T-helper 17 cell (primary cell): ENCODE results near the gene SLC10A3. TPM values are rescaled to one million over a fixed set of nuclear protein-coding genes. Genes with fewer than 3 reads are reported as not detected.
A peak's percentile ranks its signal among the peaks of the same experiment; 100 is the strongest.

Experiments used
- ATAC-seq: fragments of 150-1000 bp; cut with Tn5 transposase; 2 replicates; pipeline ENCODE4 v1.10.0; 2021; ENCODE audit warnings: mild to moderate bottlenecking, moderate library complexity
- DNase-seq, 3 donors: peaks; one replicate each; pipeline versions ENCODE4 v3.0.0 to v3.0.0-alpha.2; 2020 to 2021
- H3K9me3 ChIP-seq: one replicate; pipeline ENCODE4 v1.7.0; 2013; ENCODE audit warnings: low read length, mild to moderate bottlenecking; ENCODE audit not compliant: control insufficient read depth, poor library complexity, severe bottlenecking
- H3K27ac Mint-ChIP-seq: one replicate; pipeline ENCODE4 v1.8.0; 2022; ENCODE audit warnings: mild to moderate bottlenecking, moderate library complexity, mixed read lengths
- H3K27me3 Mint-ChIP-seq: one replicate; pipeline ENCODE4 v1.8.0; 2022; ENCODE audit warnings: mixed read lengths
- H3K36me3 Mint-ChIP-seq: one replicate; pipeline ENCODE4 v1.8.0; 2022; ENCODE audit warnings: low read depth, mixed read lengths
- H3K4me1 Mint-ChIP-seq: one replicate; pipeline ENCODE4 v1.8.0; 2022; ENCODE audit warnings: mild to moderate bottlenecking, mixed read lengths
- H3K4me3 Mint-ChIP-seq: one replicate; pipeline ENCODE4 v1.8.0; 2022; ENCODE audit warnings: mild to moderate bottlenecking, moderate library complexity, mixed read lengths
- total RNA-seq, 4 donors: library from RNA in 2 of 4; stranded (reverse) in 2 of 4; gene quantifications; one replicate each; pipeline ENCODE4 v1.2.3 and lab custom pipeline; 2022 to 2026

SLC10A3 gene
- 10 to 100 TPM; 23.9 to 29.5 TPM for total RNA-seq
- 21.2 to 26.5 reads per million in 2 donors for total RNA-seq (lab: John Stamatoyannopoulos, UW)

- H3K36me3 Mint-ChIP-seq, result peaks cover 2% of the 10 kb centered on the region
- no peaks in the 10 kb centered on the region for H3K27me3 Mint-ChIP-seq
- H3K27ac Mint-ChIP-seq, result peak within 1 kb of the TSS; percentile 89
- DNase-seq, result peak; percentile 68 to 86 (median 82)
- ATAC-seq, result peak; percentile 88
- H3K9me3 ChIP-seq, result no peaks in the 10 kb centered on the region
- peaks cover 13% of the 10 kb centered on the region for H3K4me1 Mint-ChIP-seq
- H3K4me3 Mint-ChIP-seq, result peak within 1 kb of the TSS; percentile 92
Observed at GRCh38 chrX:154490414-154491083, at the start of gene SLC10A3. TSS of gene SLC10A3 (minus strand) at chrX:154490629. CDS start at chrX:154488940, 1,689 bp downstream.

- Mint-ChIP-seq H3K27ac (no peak overlapping the region), H3K27me3 (no peaks in the 10 kb centered on the region), H3K4me3 (no peak overlapping the region), H3K4me1 (peaks cover 7% of the 10 kb centered on the region), H3K36me3 (no peaks in the 10 kb centered on the region)
- DNase-seq (no peak), ATAC-seq (no peak)
- no peaks in the 10 kb centered on the region for H3K9me3 ChIP-seq
Observed at GRCh38 chrX:154539077-154539476, 48.6 kb upstream of the SLC10A3 start.

- Mint-ChIP-seq H3K36me3 (no peaks in the 10 kb centered on the region), H3K4me3 (no peak overlapping the region), H3K27ac (no peak overlapping the region), H3K27me3 (no peaks in the 10 kb centered on the region), H3K4me1 (peaks cover 3% of the 10 kb centered on the region)
- no peaks in the 10 kb centered on the region for H3K9me3 ChIP-seq
- DNase-seq (no peak), ATAC-seq (no peak)
Observed at GRCh38 chrX:154535892-154536291, 45.5 kb upstream of the SLC10A3 start.

GRCh38 chrX:154534526-154535322 is 44.3 kb upstream of the SLC10A3 start:
- DNase-seq (peak; percentile 75 to 81 (median 79)), ATAC-seq (peak; percentile 98)
- no peak overlapping the region for H3K4me3 Mint-ChIP-seq
- no peaks in the 10 kb centered on the region for H3K36me3 Mint-ChIP-seq
- no peaks in the 10 kb centered on the region for H3K9me3 ChIP-seq
- H3K27ac Mint-ChIP-seq, result peak overlapping the region; percentile 65
- H3K27me3 Mint-ChIP-seq, result no peaks in the 10 kb centered on the region
- H3K4me1 Mint-ChIP-seq, result peaks cover 3% of the 10 kb centered on the region

- DNase-seq (no peak), ATAC-seq (no peak)
- H3K9me3 ChIP-seq, result no peaks in the 10 kb centered on the region
- Mint-ChIP-seq H3K27ac (no peak overlapping the region), H3K4me3 (no peak overlapping the region), H3K4me1 (peaks cover 3% of the 10 kb centered on the region), H3K27me3 (no peaks in the 10 kb centered on the region), H3K36me3 (no peaks in the 10 kb centered on the region)
Observed at GRCh38 chrX:154532690-154533089, 42.3 kb upstream of the SLC10A3 start.

- H3K4me3 Mint-ChIP-seq, result no peak overlapping the region
- no peaks in the 10 kb centered on the region for H3K36me3 Mint-ChIP-seq
- DNase-seq, result no peak
- no peak for ATAC-seq
- H3K9me3 ChIP-seq, result no peaks in the 10 kb centered on the region
- H3K27me3 Mint-ChIP-seq, result no peaks in the 10 kb centered on the region
- peaks cover 7% of the 10 kb centered on the region for H3K4me1 Mint-ChIP-seq
- no peak overlapping the region for H3K27ac Mint-ChIP-seq
Observed at GRCh38 chrX:154531626-154532025, 41.2 kb upstream of the SLC10A3 start.

- H3K4me3 Mint-ChIP-seq, result no peak overlapping the region
- no peak for DNase-seq
- no peak for ATAC-seq
- peaks cover 14% of the 10 kb centered on the region for H3K4me1 Mint-ChIP-seq
- H3K9me3 ChIP-seq, result no peaks in the 10 kb centered on the region
- H3K36me3 Mint-ChIP-seq, result no peaks in the 10 kb centered on the region
- H3K27ac Mint-ChIP-seq, result peak overlapping the region; percentile 43
- H3K27me3 Mint-ChIP-seq, result no peaks in the 10 kb centered on the region
Observed at GRCh38 chrX:154530286-154530685, 39.9 kb upstream of the SLC10A3 start.

GRCh38 chrX:154529206-154529612 is 38.8 kb upstream of the SLC10A3 start:
- H3K27ac Mint-ChIP-seq, result no peak overlapping the region
- ATAC-seq, result no peak
- H3K27me3 Mint-ChIP-seq, result no peaks in the 10 kb centered on the region
- no peaks in the 10 kb centered on the region for H3K9me3 ChIP-seq
- H3K4me3 Mint-ChIP-seq, result no peak overlapping the region
- no peak for DNase-seq
- no peaks in the 10 kb centered on the region for H3K36me3 Mint-ChIP-seq
- H3K4me1 Mint-ChIP-seq, result peaks cover 12% of the 10 kb centered on the region

- Mint-ChIP-seq H3K27ac (no peak overlapping the region), H3K4me3 (peak overlapping the region; percentile 57), H3K36me3 (no peaks in the 10 kb centered on the region), H3K27me3 (no peaks in the 10 kb centered on the region), H3K4me1 (peaks cover 12% of the 10 kb centered on the region)
- H3K9me3 ChIP-seq, result no peaks in the 10 kb centered on the region
- DNase-seq (peak in 1 of 3 donors; percentile 32), ATAC-seq (peak; percentile 91)
Observed at GRCh38 chrX:154526901-154527675, 36.7 kb upstream of the SLC10A3 start.

- H3K9me3 ChIP-seq, result no peaks in the 10 kb centered on the region
- H3K27me3 Mint-ChIP-seq, result no peaks in the 10 kb centered on the region
- peak overlapping the region; percentile 56 for H3K27ac Mint-ChIP-seq
- no peaks in the 10 kb centered on the region for H3K36me3 Mint-ChIP-seq
- H3K4me3 Mint-ChIP-seq, result peak overlapping the region; percentile 55
- DNase-seq (no peak), ATAC-seq (no peak)
- peaks cover 12% of the 10 kb centered on the region for H3K4me1 Mint-ChIP-seq
Observed at GRCh38 chrX:154525606-154526490, 35.4 kb upstream of the SLC10A3 start.

- DNase-seq (no peak), ATAC-seq (no peak)
- Mint-ChIP-seq H3K4me3 (no peak overlapping the region), H3K4me1 (peaks cover 10% of the 10 kb centered on the region), H3K36me3 (no peaks in the 10 kb centered on the region), H3K27ac (no peak overlapping the region), H3K27me3 (no peaks in the 10 kb centered on the region)
- H3K9me3 ChIP-seq, result no peaks in the 10 kb centered on the region
Observed at GRCh38 chrX:154519389-154519788, 29.0 kb upstream of the SLC10A3 start.

GRCh38 chrX:154517101-154517781 is 26.8 kb upstream of the SLC10A3 start:
- H3K4me3 Mint-ChIP-seq, result peak overlapping the region; percentile 41
- ATAC-seq, result no peak
- peaks cover 15% of the 10 kb centered on the region for H3K4me1 Mint-ChIP-seq
- DNase-seq, result no peak
- H3K27ac Mint-ChIP-seq, result no peak overlapping the region
- no peaks in the 10 kb centered on the region for H3K36me3 Mint-ChIP-seq
- H3K9me3 ChIP-seq, result no peaks in the 10 kb centered on the region
- no peaks in the 10 kb centered on the region for H3K27me3 Mint-ChIP-seq
